ENCODE data around the gene SDC3. TPM values are rescaled to one million over a fixed set of nuclear protein-coding genes. Genes with fewer than 3 reads are reported as not detected.
A peak's percentile ranks its signal among the peaks of the same experiment; 100 is the strongest.
"Not testable (repeated sequence)": the region's sequence is repeated elsewhere in the genome, so short reads cannot be mapped to it uniquely, and the experiment has no call there.

SDC3 gene
- total RNA-seq = not detected

- no peak for DNase-seq
Observed at GRCh38 chr1:30908696-30909364, at the start of gene SDC3. Gene SDC3 (minus strand): TSS chr1:30908758. CDS start chr1:30908586, 172 bp downstream.

- no peak for DNase-seq
Observed at GRCh38 chr1:30957560-30958222, 49.1 kb upstream of the SDC3 start.

GRCh38 chr1:30955448-30956015 lies 47.0 kb upstream of the SDC3 start:
- DNase-seq = no peak

GRCh38 chr1:30953685-30954084 lies 45.1 kb upstream of the SDC3 start:
- no peak for DNase-seq

GRCh38 chr1:30952098-30952497 lies 43.5 kb upstream of the SDC3 start:
- DNase-seq = no peak

GRCh38 chr1:30950700-30951099 lies 42.1 kb upstream of the SDC3 start:
- no peak for DNase-seq

GRCh38 chr1:30950053-30950452 lies 41.5 kb upstream of the SDC3 start:
- DNase-seq = no peak

GRCh38 chr1:30949487-30949838 lies 40.9 kb upstream of the SDC3 start:
- not testable (repeated sequence) for DNase-seq

- not testable (repeated sequence) for DNase-seq
Observed at GRCh38 chr1:30948813-30949486, 40.4 kb upstream of the SDC3 start.

- no peak for DNase-seq
Observed at GRCh38 chr1:30948278-30948677, 39.7 kb upstream of the SDC3 start.

GRCh38 chr1:30947212-30947611 lies 38.7 kb upstream of the SDC3 start:
- DNase-seq = no peak

- no peak for DNase-seq
Observed at GRCh38 chr1:30942326-30942963, 33.9 kb upstream of the SDC3 start.

- no peak for DNase-seq
Observed at GRCh38 chr1:30940541-30940940, 32.0 kb upstream of the SDC3 start.

GRCh38 chr1:30936541-30937171 lies 28.1 kb upstream of the SDC3 start:
- DNase-seq = no peak

- not testable (repeated sequence) for DNase-seq
Observed at GRCh38 chr1:30935758-30936157, 27.2 kb upstream of the SDC3 start.

GRCh38 chr1:30934613-30935012 lies 26.1 kb upstream of the SDC3 start:
- DNase-seq = no peak

GRCh38 chr1:30933874-30934252 lies 25.3 kb upstream of the SDC3 start:
- DNase-seq = no peak

GRCh38 chr1:30930631-30931173 lies 22.1 kb upstream of the SDC3 start:
- no peak for DNase-seq

- no peak for DNase-seq
Observed at GRCh38 chr1:30929944-30930525, 21.5 kb upstream of the SDC3 start.

GRCh38 chr1:30929135-30929889 lies 20.8 kb upstream of the SDC3 start:
- DNase-seq = peak; percentile 37

- DNase-seq = no peak
Observed at GRCh38 chr1:30928789-30929134, 20.2 kb upstream of the SDC3 start.

Data from effector CD4-positive, alpha-beta T cell (primary cell).